ENCODE data around the gene GABRA4.

The GABRA4 gene

GRCh38 chr4:46909078-46909477 is 84.3 kb downstream of the GABRA4 start, which contains the start of gene COX7B2:
Gene COX7B2, minus strand, starts transcription at chr4:46909245. Its CDS starts 174,053 bp downstream, at chr4:46735192.
- H3K9me2 ChIP-seq (replicated peaks; ENCODE audit: insufficient read depth, low read length), result no peaks in the 10 kb centered on the region
- no peak within 1 kb of the TSS for H3K4me2 ChIP-seq (ENCODE audit: low read depth, low read length)
- H3K4me1 ChIP-seq (ENCODE audit: low read length), result no peaks in the 10 kb centered on the region
- no peaks in the 10 kb centered on the region for H3K9me3 ChIP-seq (replicated peaks; ENCODE audit: insufficient read depth, low read length)
- no peak for DNase-seq
- no peak within 1 kb of the TSS for H3K27ac ChIP-seq (ENCODE audit: low read length)
- H3K9ac ChIP-seq (ENCODE audit: low read length), result no peak within 1 kb of the TSS
- TF ChIP-seq CTCF (IDR thresholded peaks at IDR 0.05; ENCODE audit: low read length) (no peak), EZH2 (optimal IDR thresholded peaks at IDR 0.05; ENCODE audit: low read depth, low read length) (no peak), EZH2phosphoT487 (IDR thresholded peaks at IDR 0.05; ENCODE audit: low read length) (no peak)
- no peaks in the 10 kb centered on the region for H3K36me3 ChIP-seq (replicated peaks; ENCODE audit: insufficient read depth, low read length)
- H3K79me2 ChIP-seq (ENCODE audit: low read length), result no peaks in the 10 kb centered on the region
- H3K27me3 ChIP-seq (replicated peaks; ENCODE audit: insufficient read depth, low read length), result no peaks in the 10 kb centered on the region
- H4K20me1 ChIP-seq (ENCODE audit: insufficient read depth, low read length), result no peaks in the 10 kb centered on the region
- no peak within 1 kb of the TSS for H3K4me3 ChIP-seq (ENCODE audit: low read length)
- H2AFZ ChIP-seq (ENCODE audit: low read length), result no peak within 1 kb of the TSS
- no peaks in the 10 kb centered on the region for H3F3A ChIP-seq (ENCODE audit: insufficient read depth, low read length)

- Histone ChIP-seq H2AFZ (ENCODE audit: low read length) (no peak overlapping the region), H3F3A (ENCODE audit: insufficient read depth, low read length) (no peaks in the 10 kb centered on the region), H3K9me3 (replicated peaks; ENCODE audit: insufficient read depth, low read length) (no peaks in the 10 kb centered on the region), H3K4me2 (ENCODE audit: low read depth, low read length) (no peak overlapping the region), H3K9me2 (replicated peaks; ENCODE audit: insufficient read depth, low read length) (no peaks in the 10 kb centered on the region), H3K27ac (ENCODE audit: low read length) (no peak overlapping the region), H3K79me2 (ENCODE audit: low read length) (no peaks in the 10 kb centered on the region), H3K27me3 (replicated peaks; ENCODE audit: insufficient read depth, low read length) (no peaks in the 10 kb centered on the region), H3K4me1 (ENCODE audit: low read length) (no peaks in the 10 kb centered on the region), H3K4me3 (ENCODE audit: low read length) (no peak overlapping the region), H4K20me1 (ENCODE audit: insufficient read depth, low read length) (no peaks in the 10 kb centered on the region), H3K9ac (ENCODE audit: low read length) (no peak overlapping the region), H3K36me3 (replicated peaks; ENCODE audit: insufficient read depth, low read length) (no peaks in the 10 kb centered on the region)
- no peak for DNase-seq
- no peak for TF ChIP-seq EZH2phosphoT487 (IDR thresholded peaks at IDR 0.05; ENCODE audit: low read length)
- no peak for TF ChIP-seq EZH2 (optimal IDR thresholded peaks at IDR 0.05; ENCODE audit: low read depth, low read length)
- TF ChIP-seq CTCF (IDR thresholded peaks at IDR 0.05; ENCODE audit: low read length), result no peak
Measured at GRCh38 chr4:46908148-46908547, 85.2 kb downstream of the GABRA4 start.

GRCh38 chr4:46900082-46900481 is 93.3 kb downstream of the GABRA4 start:
- TF ChIP-seq EZH2 (optimal IDR thresholded peaks at IDR 0.05; ENCODE audit: low read depth, low read length) (no peak), EZH2phosphoT487 (IDR thresholded peaks at IDR 0.05; ENCODE audit: low read length) (no peak)
- DNase-seq, result no peak
- H2AFZ ChIP-seq (ENCODE audit: low read length), result no peak overlapping the region
- H4K20me1 ChIP-seq (ENCODE audit: insufficient read depth, low read length), result no peaks in the 10 kb centered on the region
- no peak overlapping the region for H3K4me2 ChIP-seq (ENCODE audit: low read depth, low read length)
- no peak overlapping the region for H3K27ac ChIP-seq (ENCODE audit: low read length)
- no peaks in the 10 kb centered on the region for H3K79me2 ChIP-seq (ENCODE audit: low read length)
- H3K9me2 ChIP-seq (replicated peaks; ENCODE audit: insufficient read depth, low read length), result no peaks in the 10 kb centered on the region
- no peaks in the 10 kb centered on the region for H3F3A ChIP-seq (ENCODE audit: insufficient read depth, low read length)
- no peaks in the 10 kb centered on the region for H3K4me1 ChIP-seq (ENCODE audit: low read length)
- H3K9me3 ChIP-seq (replicated peaks; ENCODE audit: insufficient read depth, low read length), result no peaks in the 10 kb centered on the region
- no peaks in the 10 kb centered on the region for H3K27me3 ChIP-seq (replicated peaks; ENCODE audit: insufficient read depth, low read length)
- H3K9ac ChIP-seq (ENCODE audit: low read length), result no peak overlapping the region
- no peak overlapping the region for H3K4me3 ChIP-seq (ENCODE audit: low read length)
- no peaks in the 10 kb centered on the region for H3K36me3 ChIP-seq (replicated peaks; ENCODE audit: insufficient read depth, low read length)

GRCh38 chr4:46894826-46895225 is 98.6 kb downstream of the GABRA4 start:
- Histone ChIP-seq H3K27ac (ENCODE audit: low read length) (no peak overlapping the region), H3K36me3 (replicated peaks; ENCODE audit: insufficient read depth, low read length) (no peaks in the 10 kb centered on the region), H4K20me1 (ENCODE audit: insufficient read depth, low read length) (no peaks in the 10 kb centered on the region), H3K4me1 (ENCODE audit: low read length) (no peaks in the 10 kb centered on the region), H3K9me2 (replicated peaks; ENCODE audit: insufficient read depth, low read length) (no peaks in the 10 kb centered on the region), H3F3A (ENCODE audit: insufficient read depth, low read length) (no peaks in the 10 kb centered on the region), H3K27me3 (replicated peaks; ENCODE audit: insufficient read depth, low read length) (no peaks in the 10 kb centered on the region), H3K4me2 (ENCODE audit: low read depth, low read length) (no peak overlapping the region), H2AFZ (ENCODE audit: low read length) (no peak overlapping the region), H3K9ac (ENCODE audit: low read length) (no peak overlapping the region), H3K79me2 (ENCODE audit: low read length) (no peaks in the 10 kb centered on the region), H3K4me3 (ENCODE audit: low read length) (no peak overlapping the region), H3K9me3 (replicated peaks; ENCODE audit: insufficient read depth, low read length) (no peaks in the 10 kb centered on the region)
- DNase-seq, result no peak
- no peak for TF ChIP-seq EZH2phosphoT487 (IDR thresholded peaks at IDR 0.05; ENCODE audit: low read length)
- TF ChIP-seq CTCF (IDR thresholded peaks at IDR 0.05; ENCODE audit: low read length), result no peak
- TF ChIP-seq EZH2 (optimal IDR thresholded peaks at IDR 0.05; ENCODE audit: low read depth, low read length), result no peak

All from MM.1S (cell line).